OCI-LY1 (cell line): ENCODE data around the gene LMTK2.

Experiments used
- H2AFZ ChIP-seq: fragments of 200-600 bp; sonication (generic), shearing (Covaris generic); 2 replicates; pipeline ENCODE4 v1.6.0; 2014; ENCODE audit warnings: antibody characterized with exemption, mild to moderate bottlenecking, low read length
- H3F3A ChIP-seq: fragments of 200-600 bp; sonication (generic), shearing (Covaris generic); 2 replicates; pipeline ENCODE4 v1.6.0; 2014; ENCODE audit warnings: mild to moderate bottlenecking, antibody characterized with exemption, low read length, moderate library complexity; ENCODE audit not compliant: insufficient read depth
- H3K27ac ChIP-seq: fragments of 200-600 bp; sonication (generic); 2 replicates; pipeline ENCODE4 v1.5.1; 2014; ENCODE audit warnings: low read length, mixed run types, mild to moderate bottlenecking, low read depth; ENCODE audit not compliant: poor library complexity, severe bottlenecking
- H3K27me3 ChIP-seq: fragments of 200-600 bp; sonication (generic); 2 replicates; pipeline ENCODE4 v1.6.0; 2014; ENCODE audit warnings: antibody characterized with exemption, mild to moderate bottlenecking, low read length, moderate library complexity; ENCODE audit not compliant: insufficient read depth
- H3K36me3 ChIP-seq: fragments of 200-600 bp; sonication (generic); 2 replicates; pipeline ENCODE4 v1.6.1; 2014; ENCODE audit warnings: mild to moderate bottlenecking, antibody characterized with exemption, low read length, moderate library complexity, mixed read lengths; ENCODE audit not compliant: insufficient read depth
- H3K4me1 ChIP-seq: fragments of 200-600 bp; sonication (generic); 2 replicates; pipeline ENCODE4 v1.5.1; 2014; ENCODE audit warnings: mild to moderate bottlenecking, low read length, moderate library complexity; ENCODE audit not compliant: insufficient read depth, severe bottlenecking
- H3K4me2 ChIP-seq: fragments of 200-600 bp; sonication (generic), shearing (Covaris generic); 2 replicates; pipeline ENCODE4 v1.6.1; 2014; ENCODE audit warnings: low read length
- H3K4me3 ChIP-seq: fragments of 200-600 bp; sonication (generic); 2 replicates; pipeline ENCODE4 v1.5.1; 2014; ENCODE audit warnings: low read length, low read depth, mild to moderate bottlenecking, mixed read lengths; ENCODE audit not compliant: poor library complexity, severe bottlenecking
- H3K79me2 ChIP-seq: fragments of 200-600 bp; shearing (Covaris generic); 2 replicates; pipeline ENCODE4 v1.6.1; 2016; ENCODE audit warnings: mixed run types, low read length, mixed read lengths; ENCODE audit not compliant: insufficient read depth
- H3K9ac ChIP-seq: fragments of 200-600 bp; sonication (generic), shearing (Covaris generic); 2 replicates; pipeline ENCODE4 v1.6.1; 2014; ENCODE audit warnings: mild to moderate bottlenecking, low read length, mixed read lengths
- H3K9me2 ChIP-seq: fragments of 200-600 bp; sonication (generic), shearing (Covaris generic); 2 replicates; pipeline ENCODE4 v1.6.1; 2014; ENCODE audit warnings: low read depth, mild to moderate bottlenecking, low read length, mixed read lengths
- H3K9me3 ChIP-seq: fragments of 200-600 bp; shearing (Covaris generic); 2 replicates; pipeline ENCODE4 v1.6.1; 2014; ENCODE audit warnings: low read length, mixed read lengths
- H4K20me1 ChIP-seq: fragments of 200-600 bp; sonication (generic), shearing (Covaris generic); 2 replicates; pipeline ENCODE4 v1.6.0; 2016; ENCODE audit warnings: mild to moderate bottlenecking, low read length; ENCODE audit not compliant: insufficient read depth
- EZH2 ChIP-seq: fragments of 200-600 bp; sonication (generic), shearing (Covaris generic); IDR thresholded peaks from 2 replicates; pipeline ENCODE4 v1.8.0; 2017; ENCODE audit warnings: borderline replicate concordance, mixed run types, mild to moderate bottlenecking, antibody characterized with exemption, low read length, moderate library complexity, mixed read lengths
- TF ChIP-seq, protein P1 (sequence below): fragments of 200-600 bp; sonication (generic), shearing (Covaris generic); IDR thresholded peaks from 2 replicates; pipeline ENCODE4 v1.5.1; 2017; ENCODE audit warnings: mild to moderate bottlenecking, antibody characterized with exemption, low read length, moderate library complexity, mixed read lengths

LMTK2 gene

DNA sequence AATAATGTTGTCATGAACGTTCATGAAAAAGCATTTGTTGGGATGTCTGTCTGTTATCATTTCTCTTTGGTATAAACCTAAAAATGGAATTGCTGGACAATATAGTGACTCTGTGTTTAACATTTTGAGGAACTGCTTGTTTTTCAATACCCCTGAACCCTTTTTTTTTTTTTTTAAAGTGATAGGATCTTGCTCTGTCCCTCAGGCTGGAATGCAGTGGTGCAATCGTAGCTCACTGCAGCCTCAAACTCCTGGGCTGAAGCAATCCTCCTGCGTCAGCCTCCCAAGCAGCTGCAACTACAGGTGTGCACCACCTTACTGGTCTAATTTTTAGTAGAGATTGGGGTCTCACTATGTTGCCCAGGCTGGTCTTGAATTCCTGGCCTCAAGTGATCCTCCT, 15.1 kb upstream of the LMTK2 start:
- no peaks in the 10 kb centered on the region for H3K4me1 ChIP-seq
- no peaks in the 10 kb centered on the region for H3K79me2 ChIP-seq
- TF ChIP-seq EZH2, result no peak
- H3F3A ChIP-seq, result no peaks in the 10 kb centered on the region
- no peak overlapping the region for H2AFZ ChIP-seq
- no peak overlapping the region for H3K9ac ChIP-seq
- no peak overlapping the region for H3K4me2 ChIP-seq
- H3K27ac ChIP-seq, result no peak overlapping the region
- H3K36me3 ChIP-seq, result no peaks in the 10 kb centered on the region
- H3K4me3 ChIP-seq, result no peak overlapping the region
- no peaks in the 10 kb centered on the region for H4K20me1 ChIP-seq
- H3K9me2 ChIP-seq, result no peaks in the 10 kb centered on the region
- H3K27me3 ChIP-seq, result no peaks in the 10 kb centered on the region
- H3K9me3 ChIP-seq, result peaks cover 11% of the 10 kb centered on the region; the same call in 1 of the 2 replicates

DNA sequence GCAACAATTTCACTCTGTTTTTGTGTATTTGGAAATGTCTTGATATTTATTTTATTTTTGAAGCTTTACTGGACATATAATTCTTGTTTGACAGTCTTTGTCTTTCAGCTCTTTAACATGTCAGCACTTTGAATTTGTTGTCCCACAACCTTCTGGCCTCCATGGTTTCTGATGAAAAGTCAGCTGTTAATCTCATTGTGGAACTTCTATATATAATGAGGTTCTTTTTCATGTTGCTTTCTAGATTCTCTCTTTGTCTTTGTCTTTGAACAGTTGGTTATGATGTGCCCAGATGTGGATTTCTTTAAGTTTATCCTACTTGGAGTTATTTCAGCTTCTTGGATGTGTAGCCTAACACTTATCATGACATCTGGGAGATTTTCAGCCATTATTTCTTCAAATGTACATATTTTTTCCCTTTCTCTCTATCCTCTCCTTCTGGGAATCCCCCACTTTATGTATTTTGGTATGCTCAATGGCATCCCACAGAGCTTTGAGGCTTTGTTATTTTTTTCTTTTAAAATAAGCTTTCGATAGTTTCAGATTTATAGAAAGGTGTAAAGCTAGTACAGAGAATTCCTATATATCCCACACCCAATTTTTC, 9.5 kb upstream of the LMTK2 start:
- H3K9ac ChIP-seq, result no peak overlapping the region
- TF ChIP-seq EZH2, result no peak
- TF ChIP-seq, protein P1, sequence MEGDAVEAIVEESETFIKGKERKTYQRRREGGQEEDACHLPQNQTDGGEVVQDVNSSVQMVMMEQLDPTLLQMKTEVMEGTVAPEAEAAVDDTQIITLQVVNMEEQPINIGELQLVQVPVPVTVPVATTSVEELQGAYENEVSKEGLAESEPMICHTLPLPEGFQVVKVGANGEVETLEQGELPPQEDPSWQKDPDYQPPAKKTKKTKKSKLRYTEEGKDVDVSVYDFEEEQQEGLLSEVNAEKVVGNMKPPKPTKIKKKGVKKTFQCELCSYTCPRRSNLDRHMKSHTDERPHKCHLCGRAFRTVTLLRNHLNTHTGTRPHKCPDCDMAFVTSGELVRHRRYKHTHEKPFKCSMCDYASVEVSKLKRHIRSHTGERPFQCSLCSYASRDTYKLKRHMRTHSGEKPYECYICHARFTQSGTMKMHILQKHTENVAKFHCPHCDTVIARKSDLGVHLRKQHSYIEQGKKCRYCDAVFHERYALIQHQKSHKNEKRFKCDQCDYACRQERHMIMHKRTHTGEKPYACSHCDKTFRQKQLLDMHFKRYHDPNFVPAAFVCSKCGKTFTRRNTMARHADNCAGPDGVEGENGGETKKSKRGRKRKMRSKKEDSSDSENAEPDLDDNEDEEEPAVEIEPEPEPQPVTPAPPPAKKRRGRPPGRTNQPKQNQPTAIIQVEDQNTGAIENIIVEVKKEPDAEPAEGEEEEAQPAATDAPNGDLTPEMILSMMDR, result no peak
- H3K9me3 ChIP-seq, result peaks cover 35% of the 10 kb centered on the region
- H3K9me2 ChIP-seq, result no peaks in the 10 kb centered on the region
- no peaks in the 10 kb centered on the region for H4K20me1 ChIP-seq
- no peak overlapping the region for H3K27ac ChIP-seq
- H3K4me3 ChIP-seq, result no peak overlapping the region
- H3K4me1 ChIP-seq, result no peaks in the 10 kb centered on the region
- H2AFZ ChIP-seq, result no peak overlapping the region
- no peaks in the 10 kb centered on the region for H3K36me3 ChIP-seq
- H3F3A ChIP-seq, result no peaks in the 10 kb centered on the region
- H3K79me2 ChIP-seq, result no peaks in the 10 kb centered on the region
- no peak overlapping the region for H3K4me2 ChIP-seq
- peaks cover under 1% of the 10 kb centered on the region; the same call in 1 of the 2 replicates for H3K27me3 ChIP-seq

DNA sequence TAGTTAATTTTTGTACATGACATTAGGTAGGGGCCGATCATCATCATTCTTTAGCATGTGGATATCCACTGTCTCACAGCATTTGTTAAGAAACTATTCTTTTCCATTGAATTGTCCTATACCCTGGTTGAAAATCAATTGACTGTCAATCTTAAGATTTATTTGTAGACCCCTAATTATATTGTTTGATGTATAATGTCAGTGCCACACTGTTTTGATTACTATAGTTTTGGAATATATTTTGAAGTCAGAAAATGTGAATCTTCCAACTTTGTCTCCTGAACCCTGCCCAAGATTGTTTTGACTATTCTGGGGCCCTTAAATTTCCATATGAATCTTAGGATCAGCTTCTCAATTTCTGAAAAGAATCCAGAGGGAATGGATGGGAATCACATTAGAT, 6.6 kb upstream of the LMTK2 start:
- no peak for TF ChIP-seq EZH2
- TF ChIP-seq, protein P1, result no peak
- Histone ChIP-seq H3K27me3 (peaks cover 5% of the 10 kb centered on the region; the same call in 1 of the 2 replicates), H3F3A (no peaks in the 10 kb centered on the region), H3K9me3 (peaks cover 31% of the 10 kb centered on the region), H3K36me3 (no peaks in the 10 kb centered on the region), H2AFZ (no peak overlapping the region), H3K4me1 (no peaks in the 10 kb centered on the region), H4K20me1 (no peaks in the 10 kb centered on the region), H3K4me2 (no peak overlapping the region), H3K9ac (no peak overlapping the region), H3K79me2 (no peaks in the 10 kb centered on the region), H3K27ac (no peak overlapping the region), H3K4me3 (no peak overlapping the region), H3K9me2 (no peaks in the 10 kb centered on the region)

DNA sequence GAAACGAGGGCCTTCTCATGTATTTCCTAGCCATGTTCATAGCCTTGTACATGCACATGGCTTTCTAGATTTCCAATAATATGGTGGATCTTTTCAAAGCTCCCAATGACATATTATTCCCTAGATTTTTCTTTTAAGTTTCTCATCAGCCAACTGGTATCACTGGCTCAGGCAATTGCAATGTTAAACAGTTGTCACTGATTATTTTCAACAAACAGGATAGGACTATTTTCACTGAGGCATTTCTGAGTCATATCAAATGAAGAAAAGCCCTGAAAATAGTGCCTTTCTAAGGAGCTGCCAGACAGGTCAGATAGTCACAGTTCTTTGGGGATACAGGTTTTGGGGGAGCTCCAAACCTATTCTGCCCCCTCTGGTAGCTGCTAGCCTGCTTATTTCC, 4.5 kb upstream of the LMTK2 start:
- no peak for TF ChIP-seq EZH2
- TF ChIP-seq, protein P1, result no peak
- peaks cover 24% of the 10 kb centered on the region for H3K9me3 ChIP-seq

More for the DNA sequence above, 4.5 kb upstream of the LMTK2 start:
- Histone ChIP-seq H4K20me1 (no peaks in the 10 kb centered on the region), H3K9me2 (no peaks in the 10 kb centered on the region), H3K27me3 (peaks cover 5% of the 10 kb centered on the region; the same call in 1 of the 2 replicates), H3K36me3 (no peaks in the 10 kb centered on the region), H3K27ac (no peak overlapping the region), H3K4me3 (no peak overlapping the region), H2AFZ (no peak overlapping the region), H3K79me2 (no peaks in the 10 kb centered on the region), H3K4me1 (no peaks in the 10 kb centered on the region), H3K4me2 (no peak overlapping the region), H3F3A (no peaks in the 10 kb centered on the region), H3K9ac (no peak overlapping the region)
